K562 (cell line): ENCODE results near the gene KTI12. TPM values are rescaled to one million over a fixed set of nuclear protein-coding genes. Genes with fewer than 3 reads are reported as not detected.

Experiments
- ARID3B ChIP-seq: fragments of 250-450 bp; sonication (Bioruptor Pico); IDR thresholded peaks from 2 replicates; pipeline ENCODE4 v1.4.0; 2020; ENCODE audit warnings: borderline replicate concordance
- CREB3L1 ChIP-seq: fragments of 450-650 bp; IDR thresholded peaks from 2 replicates; pipeline ENCODE4 v1.6.1; 2014; ENCODE audit warnings: low read depth, mild to moderate bottlenecking, moderate library complexity, borderline replicate concordance
- GABPB1 ChIP-seq: sonication (generic); formaldehyde crosslinking; IDR thresholded peaks from 2 replicates; pipeline ENCODE4 v1.8.0; 2022; ENCODE audit warnings: mild to moderate bottlenecking, missing genetic modification reagents
- MLLT1 ChIP-seq, 2 experiments: fragments of 450-650 bp; IDR thresholded peaks; 2 replicates each; pipeline ENCODE4 v1.6.1; 2016
- NEUROD1 ChIP-seq: fragments of 150-350 bp; IDR thresholded peaks from 2 replicates; pipeline ENCODE4 v1.6.1; 2014; ENCODE audit warnings: borderline replicate concordance, low read length, low read depth; ENCODE audit not compliant: partially characterized antibody
- PHF20 ChIP-seq: fragments of 450-650 bp; IDR thresholded peaks from 2 replicates; pipeline ENCODE4 v1.6.1; 2018; ENCODE audit not compliant: partially characterized antibody
- TAF7 ChIP-seq: fragments of 450-650 bp; IDR thresholded peaks from 2 replicates; pipeline ENCODE4 v1.6.1; 2016; ENCODE audit warnings: missing genetic modification characterization, missing compliant biosample characterization
- ZBED1 ChIP-seq: IDR thresholded peaks from 2 replicates; pipeline ENCODE4 v1.6.1; 2014
- ZBTB40 ChIP-seq, 2 experiments: fragments of 450-650 bp in 1 of 2; sonication (generic) in 1 of 2; formaldehyde crosslinking in 1 of 2; IDR thresholded peaks; 2 replicates each; pipeline versions ENCODE4 v1.7.1 to v1.9.0; 2016 to 2022; ENCODE audit warnings: inconsistent platforms in 1 of 2, mild to moderate bottlenecking in 1 of 2, missing genetic modification reagents in 1 of 2
- ZNF253 ChIP-seq: fragments of 250-450 bp; sonication (Bioruptor Pico); conservative IDR thresholded peaks from 2 replicates; pipeline ENCODE4 v1.6.1; 2021; ENCODE audit warnings: mild to moderate bottlenecking
- ZNF77 ChIP-seq: fragments of 250-450 bp; sonication (Bioruptor Pico); IDR thresholded peaks from 2 replicates; pipeline ENCODE4 v1.5.0; 2020
- polyA plus RNA-seq, 8 experiments: library from polyadenylated mRNA; depleted of rRNA in 4 of 8; stranded (reverse) in 5 of 8; unstranded in 3 of 8; fragments of >200 nt; fragmentation: Nextera tagmentation in 2 of 8; fragmentation: Illumina TruSeq in 1 of 8; extraction: Ambion mirVana in 2 of 8; extraction: Trizol in 1 of 8; gene quantifications; 2 replicates each; pipeline versions ENCODE4 v1.2.1 to v1.2.3, GENCODE V29; 2011 to 2014; ENCODE audit warnings: inconsistent platforms in 1 of 8, missing spikeins in 1 of 8
- total RNA-seq, 7 experiments: library from RNA; depleted of rRNA in 6 of 7; stranded (reverse); fragments of >200 nt in 6 of 7; fragmentation: Illumina TruSeq in 2 of 7; extraction: Trizol in 2 of 7; gene quantifications; 2 replicates each; pipeline versions ENCODE4 v1.2.1 to v1.2.3, GENCODE V29; 2011 to 2021; ENCODE audit warnings: low replicate concordance in 1 of 7

KTI12 gene
- total and polyA plus RNA-seq, 9 of the 15 experiments (the other 6 are each of a cell fraction or from before 2014, with no cell fraction given) = 3.1 to 22.8 (median 11.6) TPM

GRCh38 chr1:52056163-52056936, 22.7 kb upstream of the KTI12 start, which contains the start of gene BTF3L4 (continued):
- no peak for TF ChIP-seq ZNF253 (CRISPR knock-in tag)
- no peak for TF ChIP-seq ZNF77 (CRISPR knock-in tag)
- TF ChIP-seq PHF20 = peak; percentile 77
- TF ChIP-seq ARID3B (CRISPR knock-in tag) = no peak
- no peak for TF ChIP-seq NEUROD1
- peak; percentile 89 for TF ChIP-seq TAF7 (tag)
- no peak for TF ChIP-seq ZBED1
- TF ChIP-seq MLLT1 (IDR thresholded peaks at IDR 0.05) = peak in 1 of 2 experiments; percentile 54; a peak in 1 of 4 replicates
- TF ChIP-seq CREB3L1 = 0 out of 2 replicates have a peak, but pooled peaks have one; percentile 28
- 0 out of 2 replicates have a peak, but pooled peaks have one; percentile 51 for TF ChIP-seq ZBTB40 (IDR thresholded peaks at IDR 0.05)
- 0 out of 2 replicates have a peak, but pooled peaks have one; percentile 42 for TF ChIP-seq ZBTB40 (CRISPR knock-in tag; IDR thresholded peaks at IDR 0.05)
- peak; percentile 86 for TF ChIP-seq GABPB1 (CRISPR knock-in tag)
